ENCODE results near the gene CATSPER3.

GRCh38 chr5:135059000-135059923 is 91.6 kb downstream of the CATSPER3 start:
- TF ChIP-seq CTCF (conservative IDR thresholded peaks at IDR 0.05; ENCODE audit: low read depth, low read length) (peak; percentile 22; the same call in 1 of the 2 replicates), EZH2 (IDR thresholded peaks at IDR 0.05; ENCODE audit: low read length, unreplicated experiment) (no peak), EZH2phosphoT487 (IDR thresholded peaks at IDR 0.05; ENCODE audit: borderline replicate concordance, low read length) (no peak)

Measured in PC-3 (cell line).